ENCODE measurements around the gene UCK1.

UCK1 gene

DNA sequence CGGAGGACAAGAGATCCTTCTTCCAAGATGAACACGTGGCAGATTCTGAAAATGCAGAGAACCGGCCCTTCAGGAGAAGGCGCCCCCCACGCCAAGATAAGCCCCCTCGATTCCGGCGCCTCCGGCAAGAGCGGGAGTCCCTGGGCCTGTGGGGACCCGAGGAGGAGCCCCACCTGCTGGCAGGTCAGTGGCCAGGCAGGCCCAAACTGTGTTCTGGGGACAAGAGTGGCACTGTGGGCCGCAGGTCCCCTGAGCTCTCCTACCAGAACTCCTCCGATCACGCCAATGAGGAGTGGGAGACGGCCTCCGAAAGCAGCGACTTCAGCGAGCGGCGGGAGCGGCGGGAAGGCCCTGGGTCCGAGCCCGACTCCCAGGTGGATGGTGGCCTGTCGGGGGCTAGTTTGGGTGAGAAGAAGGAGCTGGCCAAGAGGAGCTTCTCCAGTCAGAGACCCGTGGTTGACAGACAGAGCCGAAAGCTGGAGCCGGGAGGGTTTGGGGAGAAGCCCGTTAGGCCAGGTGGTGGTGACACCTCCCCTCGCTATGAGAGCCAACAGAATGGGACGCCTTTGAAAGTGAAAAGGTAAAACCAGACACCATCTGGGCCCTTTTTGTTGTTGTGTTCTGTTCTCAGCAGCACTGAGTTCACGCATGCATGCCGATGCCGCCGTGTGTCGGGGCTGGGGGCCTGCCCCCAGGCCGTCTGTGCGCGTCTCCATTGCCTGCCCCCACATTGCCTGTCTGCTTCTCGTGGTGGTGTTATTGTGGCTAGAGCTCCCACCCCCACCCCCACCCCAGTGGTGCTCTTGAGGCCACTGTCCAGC is 54.9 kb downstream of the UCK1 start:
- Histone ChIP-seq H3K4me3 (ENCODE audit: low read depth, low read length) (no peak overlapping the region), H3K36me3 (replicated peaks) (peaks cover 92% of the 10 kb centered on the region), H3K27me3 (replicated peaks) (no peaks in the 10 kb centered on the region), H3K27ac (no peak overlapping the region)
- in situ Hi-C loops (cut with HindIII; ENCODE audit: low pct_ligation_motif_present, low sequenced_read_pairs) = no loop called here
- no peak for DNase-seq
- TF ChIP-seq, protein P1, sequence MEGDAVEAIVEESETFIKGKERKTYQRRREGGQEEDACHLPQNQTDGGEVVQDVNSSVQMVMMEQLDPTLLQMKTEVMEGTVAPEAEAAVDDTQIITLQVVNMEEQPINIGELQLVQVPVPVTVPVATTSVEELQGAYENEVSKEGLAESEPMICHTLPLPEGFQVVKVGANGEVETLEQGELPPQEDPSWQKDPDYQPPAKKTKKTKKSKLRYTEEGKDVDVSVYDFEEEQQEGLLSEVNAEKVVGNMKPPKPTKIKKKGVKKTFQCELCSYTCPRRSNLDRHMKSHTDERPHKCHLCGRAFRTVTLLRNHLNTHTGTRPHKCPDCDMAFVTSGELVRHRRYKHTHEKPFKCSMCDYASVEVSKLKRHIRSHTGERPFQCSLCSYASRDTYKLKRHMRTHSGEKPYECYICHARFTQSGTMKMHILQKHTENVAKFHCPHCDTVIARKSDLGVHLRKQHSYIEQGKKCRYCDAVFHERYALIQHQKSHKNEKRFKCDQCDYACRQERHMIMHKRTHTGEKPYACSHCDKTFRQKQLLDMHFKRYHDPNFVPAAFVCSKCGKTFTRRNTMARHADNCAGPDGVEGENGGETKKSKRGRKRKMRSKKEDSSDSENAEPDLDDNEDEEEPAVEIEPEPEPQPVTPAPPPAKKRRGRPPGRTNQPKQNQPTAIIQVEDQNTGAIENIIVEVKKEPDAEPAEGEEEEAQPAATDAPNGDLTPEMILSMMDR (IDR thresholded peaks at IDR 0.05; ENCODE audit: low read depth, low read length, missing control alignments) = peak; percentile 60

DNA sequence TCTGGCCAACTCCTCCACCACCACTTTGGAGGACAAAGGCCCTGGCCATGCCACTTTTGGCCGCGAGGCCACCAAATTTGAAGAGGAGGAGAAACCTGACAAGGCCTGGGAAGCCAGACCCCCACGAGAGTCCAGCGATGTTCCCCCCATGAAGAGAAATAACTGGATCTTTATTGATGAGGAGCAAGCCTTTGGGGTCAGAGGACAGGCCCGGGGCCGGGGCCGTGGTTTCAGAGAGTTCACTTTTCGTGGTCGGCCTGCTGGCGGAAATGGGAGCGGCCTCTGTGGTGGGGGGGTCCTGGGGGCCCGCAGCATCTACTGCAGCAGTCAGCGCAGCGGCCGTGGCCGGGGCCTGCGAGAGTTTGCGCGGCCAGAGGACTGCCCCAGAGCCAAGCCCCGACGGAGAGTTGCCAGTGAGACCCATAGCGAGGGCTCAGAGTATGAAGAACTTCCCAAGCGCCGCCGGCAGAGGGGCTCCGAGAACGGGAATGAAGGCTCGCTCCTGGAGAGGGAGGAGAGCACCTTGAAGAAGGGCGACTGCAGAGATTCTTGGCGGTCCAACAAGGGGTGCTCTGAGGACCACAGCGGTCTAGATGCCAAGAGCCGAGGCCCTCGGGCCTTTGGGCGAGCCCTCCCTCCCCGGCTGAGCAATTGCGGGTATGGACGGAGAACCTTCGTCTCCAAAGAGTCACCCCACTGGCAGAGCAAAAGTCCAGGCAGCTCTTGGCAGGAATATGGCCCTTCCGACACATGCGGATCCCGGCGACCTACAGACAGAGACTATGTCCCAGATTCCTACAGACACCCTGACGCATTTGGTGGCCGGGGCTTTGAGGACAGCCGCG is 55.7 kb downstream of the UCK1 start:
- TF ChIP-seq, protein P1 (IDR thresholded peaks at IDR 0.05; ENCODE audit: low read depth, low read length, missing control alignments) = no peak
- no peak overlapping the region for H3K27ac ChIP-seq
- no peaks in the 10 kb centered on the region for H3K27me3 ChIP-seq (replicated peaks)
- H3K36me3 ChIP-seq (replicated peaks) = peaks cover 95% of the 10 kb centered on the region
- no peak for DNase-seq
- no peak overlapping the region for H3K4me3 ChIP-seq (ENCODE audit: low read depth, low read length)
- in situ Hi-C loops (cut with HindIII; ENCODE audit: low pct_ligation_motif_present, low sequenced_read_pairs) = no loop called here

GRCh38 chr9:131474711-131475110 is 56.4 kb downstream of the UCK1 start:
- in situ Hi-C loops (cut with HindIII; ENCODE audit: low pct_ligation_motif_present, low sequenced_read_pairs) = no loop called here
- DNase-seq = no peak
- TF ChIP-seq, protein P1 (IDR thresholded peaks at IDR 0.05; ENCODE audit: low read depth, low read length, missing control alignments) = no peak
- Histone ChIP-seq H3K4me3 (ENCODE audit: low read depth, low read length) (no peak overlapping the region), H3K27me3 (replicated peaks) (no peaks in the 10 kb centered on the region), H3K27ac (no peak overlapping the region), H3K36me3 (replicated peaks) (peaks cover 95% of the 10 kb centered on the region)

GRCh38 chr9:131473891-131474290 is 57.2 kb downstream of the UCK1 start:
- Histone ChIP-seq H3K27me3 (replicated peaks) (no peaks in the 10 kb centered on the region), H3K4me3 (ENCODE audit: low read depth, low read length) (no peak overlapping the region), H3K27ac (no peak overlapping the region), H3K36me3 (replicated peaks) (peaks cover 90% of the 10 kb centered on the region)
- TF ChIP-seq, protein P1 (IDR thresholded peaks at IDR 0.05; ENCODE audit: low read depth, low read length, missing control alignments) = no peak
- in situ Hi-C loops (cut with HindIII; ENCODE audit: low pct_ligation_motif_present, low sequenced_read_pairs) = no loop called here
- no peak for DNase-seq

Data from brain microvascular endothelial cell (primary cell).